ENCODE measurements around the gene PI4K2B.
"Not testable (repeated sequence)": the region's sequence is repeated elsewhere in the genome, so short reads cannot be mapped to it uniquely, and the experiment has no call there.

PI4K2B gene

GRCh38 chr4:25233737-25234389 is at the start of gene PI4K2B:
Gene PI4K2B, plus strand, starts transcription at chr4:25234033. Its CDS starts 131 bp downstream, at chr4:25234164.
- peak; percentile 89 to 91 for DNase-seq (ENCODE audit: low read depth in 1 of 2, low spot score in 1 of 2)

GRCh38 chr4:25184056-25184455 is 49.8 kb upstream of the PI4K2B start:
- no peak for DNase-seq (ENCODE audit: low read depth in 1 of 2, low spot score in 1 of 2)

- no peak for DNase-seq (ENCODE audit: low read depth in 1 of 2, low spot score in 1 of 2)
These were observed 43.4 kb upstream of the PI4K2B start for GRCh38 chr4:25190407-25190806.

- no peak for DNase-seq (ENCODE audit: low read depth in 1 of 2, low spot score in 1 of 2)
These were observed 35.1 kb upstream of the PI4K2B start for GRCh38 chr4:25198713-25199112.

- no peak for DNase-seq (ENCODE audit: low read depth in 1 of 2, low spot score in 1 of 2)
These were observed 25.8 kb upstream of the PI4K2B start for GRCh38 chr4:25207997-25208396.

- no peak for DNase-seq (ENCODE audit: low read depth in 1 of 2, low spot score in 1 of 2)
These were observed 24.1 kb upstream of the PI4K2B start for GRCh38 chr4:25209702-25210101.

- DNase-seq (ENCODE audit: low read depth in 1 of 2, low spot score in 1 of 2), result no peak
These were observed 22.1 kb upstream of the PI4K2B start for GRCh38 chr4:25211721-25212120.

- DNase-seq (ENCODE audit: low read depth in 1 of 2, low spot score in 1 of 2), result no peak
These were observed 21.0 kb upstream of the PI4K2B start for GRCh38 chr4:25212822-25213221.

GRCh38 chr4:25213347-25213979 is 20.4 kb upstream of the PI4K2B start:
- no peak for DNase-seq (ENCODE audit: low read depth in 1 of 2, low spot score in 1 of 2)

- not testable (repeated sequence) for DNase-seq (ENCODE audit: low read depth in 1 of 2, low spot score in 1 of 2)
These were observed 19.1 kb upstream of the PI4K2B start for GRCh38 chr4:25214750-25215149.

GRCh38 chr4:25215511-25215910 is 18.3 kb upstream of the PI4K2B start:
- no peak for DNase-seq (ENCODE audit: low read depth in 1 of 2, low spot score in 1 of 2)

GRCh38 chr4:25221377-25221776 is 12.5 kb upstream of the PI4K2B start:
- no peak for DNase-seq (ENCODE audit: low read depth in 1 of 2, low spot score in 1 of 2)

- no peak for DNase-seq (ENCODE audit: low read depth in 1 of 2, low spot score in 1 of 2)
These were observed 9.9 kb upstream of the PI4K2B start for GRCh38 chr4:25223802-25224375.

- no peak for DNase-seq (ENCODE audit: low read depth in 1 of 2, low spot score in 1 of 2)
These were observed 4.0 kb upstream of the PI4K2B start for GRCh38 chr4:25229804-25230203.

- DNase-seq (ENCODE audit: low read depth in 1 of 2, low spot score in 1 of 2), result no peak
These were observed 639 bp upstream of the PI4K2B start for GRCh38 chr4:25233194-25233593.

- DNase-seq (ENCODE audit: low read depth in 1 of 2, low spot score in 1 of 2), result peak; percentile 6 to 49
These were observed 847 bp downstream of the PI4K2B start for GRCh38 chr4:25234390-25235370.

- DNase-seq (ENCODE audit: low read depth in 1 of 2, low spot score in 1 of 2), result no peak
These were observed 1.6 kb downstream of the PI4K2B start for GRCh38 chr4:25235401-25235800.

GRCh38 chr4:25236030-25236429 is 2.2 kb downstream of the PI4K2B start:
- DNase-seq (ENCODE audit: low read depth in 1 of 2, low spot score in 1 of 2), result not testable (repeated sequence)

GRCh38 chr4:25236971-25237370 is 3.1 kb downstream of the PI4K2B start:
- no peak for DNase-seq (ENCODE audit: low read depth in 1 of 2, low spot score in 1 of 2)

GRCh38 chr4:25238052-25238451 is 4.2 kb downstream of the PI4K2B start:
- DNase-seq (ENCODE audit: low read depth in 1 of 2, low spot score in 1 of 2), result no peak

GRCh38 chr4:25239528-25239927 is 5.7 kb downstream of the PI4K2B start:
- DNase-seq (ENCODE audit: low read depth in 1 of 2, low spot score in 1 of 2), result not testable (repeated sequence)
